SIG-M5 treated with dmso at 0.1 percent for 504 hours (cell line): ENCODE data around the gene EGFL8.
"Not testable (repeated sequence)": the region's sequence is repeated elsewhere in the genome, so short reads cannot be mapped to it uniquely, and the experiment has no call there.

Source experiments
- DNase-seq: peaks from one replicate; lab custom pipeline; 2025; ENCODE audit not compliant: unreplicated experiment; lab: John Stamatoyannopoulos, UW

Gene EGFL8

DNA sequence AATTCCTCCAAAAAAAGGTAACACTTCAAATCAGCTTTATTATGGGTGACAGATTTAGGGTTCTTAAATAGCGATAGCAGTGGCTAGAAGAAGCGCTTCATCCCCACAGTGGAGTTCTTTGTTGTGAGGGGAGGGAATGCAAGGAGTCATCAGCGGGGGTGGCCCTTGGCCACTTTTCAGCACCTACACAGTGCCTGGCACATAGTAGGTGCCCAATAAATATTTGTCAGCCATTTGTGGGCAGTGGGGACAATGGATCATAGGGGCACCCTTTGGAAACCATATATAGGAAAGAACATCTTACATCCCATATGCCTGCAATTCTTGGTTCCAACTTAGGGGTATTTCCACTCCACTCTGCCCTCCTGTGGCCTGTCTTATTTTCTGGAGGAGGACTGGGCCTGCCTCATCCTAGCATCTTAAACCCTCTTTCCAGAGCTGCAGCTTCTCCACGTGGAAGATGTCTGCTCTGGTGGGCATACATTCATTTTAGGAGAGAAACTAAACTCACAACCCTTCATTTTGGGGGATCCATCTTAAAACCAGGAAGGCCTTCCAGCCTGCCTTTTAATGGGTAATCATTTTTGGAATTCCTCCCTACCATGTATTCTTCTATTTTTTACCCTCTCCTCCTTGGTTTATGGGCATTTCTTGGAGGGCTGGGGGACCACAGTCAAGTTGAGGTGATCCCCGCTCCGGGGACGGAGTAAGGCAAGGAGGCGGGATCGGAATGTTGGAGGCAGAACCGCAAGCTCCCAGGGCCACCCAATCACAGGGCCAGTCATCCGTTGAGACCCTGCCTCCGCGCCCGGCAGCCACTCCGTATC lies 30.6 kb downstream of the EGFL8 start:
- DNase-seq, result peak; percentile 71

DNA sequence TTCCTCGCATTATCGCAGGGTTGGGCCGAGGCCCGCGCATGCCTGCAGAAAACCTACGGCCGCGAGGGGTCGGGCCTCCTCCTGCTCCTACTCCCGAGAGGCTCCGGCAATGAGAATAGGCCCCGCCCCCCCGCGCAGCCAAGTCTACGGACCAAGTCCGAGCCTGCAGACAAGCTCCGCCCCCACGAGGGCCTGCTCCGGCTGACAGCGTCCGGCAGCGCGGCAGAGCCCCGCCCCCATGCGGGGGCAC lies 31.2 kb downstream of the EGFL8 start:
- DNase-seq, result peak; percentile 98

DNA sequence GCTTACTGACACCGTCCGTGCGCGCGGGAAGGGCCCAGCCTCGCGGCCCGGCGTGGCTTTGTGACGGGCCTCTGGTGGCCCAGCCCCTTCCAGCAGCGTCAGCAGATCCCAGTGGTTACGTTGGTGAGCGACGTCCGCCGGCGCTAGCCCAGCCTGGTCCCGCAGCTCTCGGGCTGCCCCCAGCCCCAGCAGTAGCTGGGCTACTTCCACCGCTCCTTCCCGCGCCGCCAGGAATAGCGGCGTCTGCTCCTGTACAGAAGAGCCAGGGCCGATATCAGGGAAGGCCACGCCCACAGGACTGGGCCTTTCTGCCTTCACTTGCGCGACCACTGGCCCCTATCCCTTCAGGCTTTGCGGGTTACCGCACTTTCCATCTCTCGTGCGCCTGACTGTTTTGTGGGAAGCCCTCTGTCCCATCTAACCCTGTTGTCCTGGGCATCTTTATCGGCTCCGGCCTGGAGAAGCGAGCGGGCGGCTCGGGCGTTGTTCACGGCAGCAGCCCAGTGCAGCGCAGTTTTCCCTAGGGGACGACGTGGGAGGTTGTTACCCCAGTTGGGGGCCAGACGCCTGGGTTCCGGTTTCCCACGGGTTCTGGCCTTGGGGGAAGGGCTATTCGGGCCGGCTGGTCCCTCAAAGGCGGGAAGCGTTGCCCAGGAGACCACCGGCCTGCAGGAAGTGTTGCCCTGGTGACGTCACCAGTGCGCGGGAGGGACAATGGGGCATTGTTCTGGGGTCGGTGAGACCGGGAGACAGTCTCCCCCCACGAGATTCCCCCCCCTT lies 31.7 kb downstream of the EGFL8 start:
- peak; percentile 36 for DNase-seq

DNA sequence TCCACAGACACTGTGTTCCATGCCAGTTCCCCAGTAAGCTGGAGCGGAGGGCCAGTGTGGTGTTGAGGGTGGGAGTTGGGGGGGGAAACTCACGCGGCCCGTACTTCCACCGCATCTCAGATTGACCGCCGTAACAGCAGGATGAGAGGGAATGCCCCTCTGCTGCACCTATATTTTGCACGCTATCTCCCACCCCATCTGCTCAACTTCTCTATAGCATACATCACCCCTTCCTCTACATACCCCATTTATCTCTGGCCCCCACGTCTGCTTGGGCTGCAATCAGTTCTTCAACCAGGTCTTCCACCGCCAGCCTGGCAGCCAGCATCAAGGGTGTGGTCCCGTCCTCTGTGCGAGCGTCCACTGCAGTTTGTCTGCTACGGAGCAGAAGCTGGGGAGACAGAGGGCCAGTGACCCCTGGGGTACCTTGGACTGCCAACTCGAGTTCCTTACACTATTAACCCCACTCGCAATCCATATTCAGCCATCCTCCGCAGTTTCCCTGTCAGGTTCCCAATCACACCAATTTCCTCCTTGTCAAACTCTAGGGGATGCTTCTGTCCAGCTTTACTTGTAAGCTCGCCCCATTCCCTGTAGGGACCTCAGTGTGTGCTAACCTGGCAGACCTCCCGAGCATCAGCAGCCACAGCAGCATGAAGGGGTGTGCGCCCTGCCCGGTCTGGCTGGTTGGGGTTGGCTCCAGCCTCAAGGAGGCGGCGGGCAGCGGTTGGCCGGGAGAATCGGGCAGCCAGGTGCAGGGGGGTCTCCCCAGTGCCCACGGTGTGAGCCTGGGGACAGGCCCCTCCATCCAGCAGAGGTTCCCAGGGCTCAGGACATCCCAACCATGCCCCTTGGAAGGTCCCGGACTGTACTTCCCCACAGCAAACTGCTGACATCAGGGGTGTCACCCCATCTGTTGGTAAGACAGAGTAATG lies 32.6 kb downstream of the EGFL8 start:
- DNase-seq, result no peak

DNA sequence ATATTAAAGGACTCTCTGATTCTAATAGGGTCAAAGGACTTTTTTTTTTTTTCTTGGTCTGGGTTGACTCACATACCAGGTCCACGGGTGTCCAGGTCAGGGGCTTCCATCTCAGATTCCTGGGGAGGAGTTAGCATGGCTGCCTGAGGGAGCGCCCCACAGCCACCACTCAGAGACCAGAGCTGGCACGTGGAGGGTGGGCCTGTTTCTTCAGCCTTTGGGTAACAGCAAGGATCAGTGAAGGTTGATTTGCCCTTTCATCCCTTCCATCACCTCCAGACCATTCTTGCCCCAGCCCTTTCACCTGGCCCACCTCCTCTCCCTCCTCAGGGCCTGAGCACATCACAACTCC lies 33.9 kb downstream of the EGFL8 start:
- DNase-seq, result no peak

DNA sequence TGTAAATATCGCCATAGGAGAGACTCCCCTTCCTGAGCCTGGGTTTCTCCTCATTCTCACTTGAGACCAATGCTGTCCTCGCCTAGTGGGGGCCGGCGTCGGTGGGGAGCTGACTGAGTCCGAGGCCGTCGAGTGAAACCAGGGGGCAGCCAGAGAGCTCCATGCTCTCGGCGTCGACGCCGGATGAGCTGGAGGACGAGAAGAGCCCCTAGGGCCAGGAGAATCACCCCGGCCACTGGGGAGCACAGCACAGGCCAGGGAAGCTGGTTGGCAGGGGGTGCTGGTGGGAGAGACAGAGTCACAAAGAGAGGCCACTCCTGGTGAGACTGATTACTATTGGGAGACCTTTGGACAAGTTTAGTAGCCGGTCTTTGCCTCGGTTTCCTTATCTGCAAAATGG lies 34.5 kb downstream of the EGFL8 start:
- no peak for DNase-seq

DNA sequence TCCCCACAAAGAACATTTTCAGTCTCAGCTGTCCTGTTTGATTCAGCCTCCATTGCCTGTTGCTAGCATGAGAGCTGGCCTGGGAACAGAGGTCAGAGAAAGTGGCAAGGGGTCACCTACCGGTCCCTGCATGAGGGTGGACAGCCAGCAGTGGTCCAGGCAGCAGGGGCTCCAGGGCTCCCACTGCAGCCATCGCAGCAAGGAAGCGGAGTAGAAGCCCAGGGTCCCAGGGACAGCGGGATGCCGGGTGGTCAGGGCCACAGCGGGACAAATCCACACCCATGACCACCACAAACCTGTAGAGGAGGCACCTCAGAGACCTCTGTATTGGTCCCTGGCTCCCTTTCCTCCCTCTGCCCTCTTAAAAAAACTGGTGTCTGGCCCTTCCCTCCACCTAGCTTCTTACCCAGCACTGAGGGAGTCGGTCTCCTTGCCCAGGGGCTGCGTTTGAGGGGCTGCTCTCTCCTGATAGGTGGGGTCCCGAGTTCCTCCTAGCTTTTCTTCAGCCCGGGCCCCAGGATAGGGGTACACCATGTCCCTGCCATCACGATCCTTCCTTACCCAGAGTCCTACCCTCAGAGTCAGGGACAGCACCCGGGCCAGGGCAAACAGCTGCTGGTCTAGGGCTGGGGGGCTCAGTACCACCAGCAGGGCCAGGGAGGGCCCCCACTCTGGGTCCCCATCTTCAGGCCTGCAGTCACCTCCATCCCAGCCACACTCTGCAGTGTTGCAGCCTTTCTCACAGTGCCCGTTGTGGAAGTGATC lies 36.5 kb downstream of the EGFL8 start:
- DNase-seq, result no peak

DNA sequence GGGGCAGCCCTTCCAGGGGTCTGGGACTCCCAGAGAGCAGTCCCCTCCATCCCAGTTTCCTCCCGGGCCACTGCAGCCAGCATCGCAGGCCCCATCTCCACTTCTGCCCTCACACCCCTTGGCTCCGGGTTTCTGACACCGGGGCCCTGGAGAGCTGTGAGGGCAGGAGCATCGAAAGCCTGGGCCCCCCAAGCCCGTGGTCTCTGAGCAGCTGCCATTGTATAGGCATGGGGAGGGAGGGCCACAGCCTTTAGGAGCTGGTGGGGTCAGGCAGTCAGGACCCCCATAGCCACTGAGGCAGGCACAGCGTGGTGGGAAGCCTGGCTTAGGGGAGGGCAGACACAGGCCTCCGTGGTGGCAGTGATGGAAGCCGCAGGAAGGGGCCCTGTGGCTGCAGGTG lies 37.8 kb downstream of the EGFL8 start:
- DNase-seq, result no peak

DNA sequence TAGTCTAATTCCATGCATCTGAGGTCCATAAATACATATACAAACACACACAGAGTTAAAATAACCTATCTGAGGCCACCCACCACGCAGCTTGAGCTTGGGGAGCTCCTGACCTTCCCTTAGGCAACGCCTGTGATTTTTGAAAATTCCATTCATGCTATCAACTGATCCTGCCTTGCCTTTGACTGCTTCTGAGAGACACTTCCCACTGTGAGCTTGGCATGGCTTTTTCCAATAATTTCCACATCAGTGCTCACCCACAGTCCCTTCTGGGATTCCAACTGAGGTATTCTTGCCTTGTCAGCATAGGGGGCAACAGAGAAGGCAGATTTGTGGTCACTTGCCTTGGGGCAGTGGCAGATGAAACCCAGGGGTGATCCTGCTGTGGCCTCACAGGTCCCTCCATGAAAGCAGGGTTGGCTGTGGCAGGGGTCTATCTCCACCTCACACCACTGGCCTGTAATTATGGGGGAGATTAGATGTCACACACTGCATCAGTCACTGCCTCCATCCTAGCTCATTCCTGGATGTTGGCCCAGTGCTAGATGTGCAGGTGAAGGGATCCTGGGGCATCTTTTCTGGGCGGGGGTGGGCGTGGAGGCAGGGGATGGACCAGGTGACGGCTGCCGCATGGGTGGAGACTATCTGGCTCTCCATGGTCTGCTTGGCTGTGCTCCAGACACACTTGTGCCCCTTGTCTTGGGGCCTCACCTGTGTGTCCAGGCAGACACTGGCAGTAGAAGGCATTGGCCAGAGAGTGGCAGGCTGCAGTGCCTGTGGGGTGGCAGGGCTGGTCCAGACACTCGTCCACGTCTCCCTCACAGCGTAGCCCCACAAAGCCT lies 39.3 kb downstream of the EGFL8 start:
- DNase-seq, result no peak

DNA sequence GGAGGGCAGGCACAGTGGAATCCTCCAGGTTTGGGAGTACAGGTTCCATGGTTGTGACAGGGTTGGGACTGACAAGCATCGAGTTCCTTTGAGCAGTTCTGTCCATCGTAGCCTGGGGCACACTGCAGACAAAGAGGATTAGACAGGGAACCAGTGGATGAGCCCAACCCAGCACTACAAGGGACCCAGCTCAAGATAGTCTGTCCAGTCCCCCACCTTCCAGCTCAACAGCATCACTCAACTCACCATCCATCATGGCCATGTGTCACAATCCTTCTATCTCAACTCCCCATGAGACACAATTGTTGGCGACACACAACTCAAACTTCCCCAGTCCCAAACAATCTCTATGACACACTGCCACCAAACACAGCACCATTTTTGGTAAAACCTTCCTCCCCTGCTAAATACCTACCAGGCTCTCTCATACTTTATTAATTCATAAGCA lies 39.9 kb downstream of the EGFL8 start:
- no peak for DNase-seq

DNA sequence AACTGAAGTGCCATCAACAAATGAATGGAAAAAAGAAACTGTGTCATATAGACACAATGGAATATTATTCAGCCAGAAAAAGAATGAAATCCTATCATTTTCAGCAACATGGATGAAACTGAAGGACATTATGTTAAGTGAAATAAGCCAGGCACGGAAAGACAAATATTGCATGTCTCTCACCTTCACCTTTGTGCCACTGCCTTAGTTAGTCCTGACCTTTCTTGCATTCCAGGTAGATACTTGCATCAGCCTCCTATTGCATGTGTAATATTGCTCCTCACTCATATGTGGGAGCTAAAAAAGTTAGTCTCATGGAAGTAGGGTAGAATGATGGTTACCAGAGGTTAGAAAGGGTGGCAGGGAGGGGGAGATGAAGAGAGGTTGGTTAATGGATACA lies 44.6 kb downstream of the EGFL8 start:
- DNase-seq, result no peak

DNA sequence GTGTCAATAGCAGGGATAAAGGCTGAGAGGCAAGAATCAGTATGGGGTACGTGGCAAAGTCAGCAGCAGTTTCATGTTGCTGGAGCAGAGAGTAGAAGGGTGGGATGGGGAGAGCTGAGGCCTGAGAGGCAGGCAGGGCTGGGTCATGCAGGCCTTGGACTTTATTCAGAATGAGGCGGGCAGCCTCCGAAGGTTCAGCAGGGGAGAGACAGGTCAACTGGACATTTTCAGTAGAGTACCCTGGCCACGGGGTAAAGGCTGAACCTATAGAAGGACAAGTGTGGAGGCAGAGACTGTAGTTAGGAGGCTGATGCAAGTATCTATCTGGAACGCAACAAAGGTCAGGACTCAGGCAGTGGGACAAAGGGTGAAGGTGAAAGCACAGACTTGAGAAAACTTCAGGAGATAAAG lies 45.8 kb downstream of the EGFL8 start:
- no peak for DNase-seq

DNA sequence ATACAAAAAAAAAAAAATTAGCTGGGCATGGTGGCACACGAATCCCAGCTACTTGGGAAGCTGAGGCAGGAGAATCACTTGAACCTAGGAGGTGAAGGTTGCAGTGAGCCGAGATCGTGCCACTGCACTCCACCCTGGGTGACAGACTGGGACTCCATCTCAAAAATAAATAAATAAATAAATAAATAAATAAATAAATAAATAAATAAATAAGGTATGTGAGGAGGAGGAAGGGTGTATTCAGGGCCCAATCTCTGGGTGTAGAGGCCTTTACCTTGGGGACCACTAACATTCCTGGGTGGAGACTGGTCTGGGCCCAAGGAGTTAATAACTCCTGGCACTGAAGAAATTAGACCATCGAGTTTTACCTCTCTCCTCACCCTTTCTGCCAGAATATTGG lies 47.0 kb downstream of the EGFL8 start:
- not testable (repeated sequence) for DNase-seq

DNA sequence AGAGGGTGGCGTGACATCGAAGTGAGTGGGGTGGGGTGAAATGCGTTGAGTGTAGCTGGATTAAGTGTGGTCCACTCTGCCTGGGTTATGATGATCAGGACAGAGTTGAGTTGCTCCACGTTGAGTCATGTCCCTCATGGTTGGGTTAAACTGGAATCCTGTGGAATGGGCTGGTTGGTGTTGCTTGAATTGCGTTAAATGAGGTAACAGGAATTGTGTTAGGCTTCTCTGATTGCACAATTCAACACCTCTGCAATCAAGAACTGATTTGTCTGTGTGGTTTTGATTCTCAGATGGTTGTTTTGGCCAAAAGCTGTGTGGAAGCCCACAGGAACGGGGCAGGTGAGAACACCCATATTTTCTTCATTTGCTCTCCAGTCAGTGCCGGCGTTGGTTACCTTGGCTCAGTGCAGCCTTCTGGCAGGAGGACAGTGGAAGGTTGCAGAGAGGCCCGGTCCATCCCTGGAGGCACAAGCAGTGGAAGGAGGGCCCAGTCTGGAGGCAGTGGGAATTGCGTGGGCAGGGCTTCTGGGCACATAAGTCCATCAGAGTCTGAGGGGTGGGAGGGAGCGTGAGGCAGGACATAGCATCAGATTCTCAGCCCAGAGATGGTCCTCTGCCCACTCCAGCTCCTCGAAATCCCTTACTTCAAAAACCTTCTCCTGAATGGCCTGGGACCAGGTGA lies 47.8 kb downstream of the EGFL8 start:
- no peak for DNase-seq

DNA sequence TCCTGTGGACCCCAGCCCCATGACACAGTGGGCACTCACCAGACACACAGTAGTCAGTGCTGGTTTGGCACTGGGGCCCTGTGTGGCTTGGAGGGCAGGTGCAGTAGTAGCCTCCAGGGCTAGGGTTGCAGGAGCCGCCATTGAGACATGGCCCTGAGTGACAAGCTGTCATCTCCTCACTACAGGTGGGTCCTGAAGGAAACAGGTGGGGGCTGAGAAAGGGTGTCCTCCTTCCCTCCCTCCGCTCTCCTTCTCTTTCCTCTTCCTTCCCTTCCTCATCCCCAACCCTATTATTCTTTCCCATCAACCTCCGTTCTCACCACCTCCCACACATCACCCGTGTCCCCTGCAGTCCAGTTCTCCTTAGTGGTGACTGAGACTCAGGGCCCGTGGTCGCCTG lies 49.3 kb downstream of the EGFL8 start:
- DNase-seq, result no peak

DNA sequence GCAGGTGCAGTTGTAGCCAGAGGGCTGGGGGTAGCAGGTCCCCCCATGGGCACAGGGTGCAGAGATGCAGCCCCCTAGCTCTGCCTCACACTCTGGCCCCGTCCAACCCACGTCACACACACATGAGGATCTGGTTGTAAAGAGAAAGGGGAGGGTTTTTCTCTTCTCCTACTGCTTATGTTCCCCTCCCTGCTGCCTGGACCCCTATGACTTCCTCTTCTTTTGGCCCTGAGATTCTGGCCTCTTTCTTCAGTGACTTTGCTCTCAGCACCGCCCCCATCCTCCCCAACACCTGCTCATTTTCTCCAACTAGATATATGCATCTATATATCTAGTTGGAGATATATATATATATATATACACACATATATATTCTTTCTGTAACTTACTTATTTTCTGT lies 49.7 kb downstream of the EGFL8 start:
- no peak for DNase-seq

DNA sequence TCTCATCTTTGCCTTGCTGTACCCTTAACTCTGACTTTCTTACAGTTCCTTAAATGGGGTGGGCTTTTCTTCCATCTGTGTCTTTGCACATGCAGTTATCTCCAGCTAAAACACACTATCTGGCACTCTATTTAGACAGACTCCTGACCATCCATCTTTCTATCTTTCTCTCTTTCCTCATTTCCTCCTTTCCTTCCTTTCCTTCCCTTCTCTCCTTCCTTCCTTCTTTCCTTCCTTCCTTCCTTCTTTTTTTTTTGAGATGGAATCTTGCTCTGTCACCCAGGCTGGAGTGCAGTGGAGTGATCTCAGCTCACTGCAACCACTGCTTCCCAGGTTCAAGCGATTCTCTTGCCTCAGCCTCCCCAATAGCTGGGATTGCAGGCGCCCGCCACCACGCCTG lies 51.2 kb downstream of the EGFL8 start:
- no peak for DNase-seq

DNA sequence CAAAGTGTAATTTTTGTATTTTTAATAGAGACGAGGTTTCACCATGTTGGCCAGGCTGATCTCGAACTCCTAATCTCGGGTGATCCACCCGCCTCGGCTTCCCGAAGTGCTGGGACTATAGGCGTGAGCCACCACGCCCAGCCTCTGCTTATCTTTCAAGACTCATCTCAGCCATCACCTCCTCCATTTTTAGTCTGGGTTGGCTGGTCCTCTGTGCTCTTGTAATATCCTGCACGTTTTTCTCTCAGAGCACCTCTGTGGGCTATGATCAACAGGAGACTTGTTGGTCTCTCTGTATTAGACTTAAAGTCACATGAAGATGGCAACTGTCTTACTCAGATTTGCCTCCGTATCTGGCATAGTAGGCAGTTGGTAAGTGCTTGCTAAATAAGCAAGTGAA lies 51.9 kb downstream of the EGFL8 start:
- DNase-seq, result no peak

DNA sequence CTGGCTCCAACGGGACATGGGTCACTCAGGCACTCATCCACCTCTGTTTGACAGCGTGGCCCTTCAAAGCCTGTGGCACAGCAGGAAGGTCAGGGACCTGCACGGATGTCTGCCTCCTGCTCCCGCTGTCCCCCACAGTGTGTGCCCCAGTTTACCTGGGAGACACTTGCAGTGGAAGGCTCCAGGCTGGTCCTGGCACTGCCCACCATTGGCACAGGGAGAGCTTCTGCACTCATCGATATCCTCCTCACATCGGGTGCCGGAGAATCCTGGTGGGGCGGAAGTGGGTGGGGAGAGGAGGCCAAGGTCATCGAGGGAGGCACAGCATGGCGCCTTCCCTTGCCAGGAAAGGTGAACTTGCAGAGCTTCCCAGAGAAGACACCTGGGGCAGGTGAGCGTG lies 52.6 kb downstream of the EGFL8 start:
- no peak for DNase-seq
